ENCODE data around the gene ZNF697.

GRCh38 chr1:119667173-119667572, 19.1 kb upstream of the ZNF697 start:
- TF ChIP-seq CTCF (IDR thresholded peaks at IDR 0.05), result no peak
- no peak for TF ChIP-seq EP300 (IDR thresholded peaks at IDR 0.05)
- no peak for TF ChIP-seq POLR2A (IDR thresholded peaks at IDR 0.05)
